HCT116 (cell line): Measurements from ENCODE around the gene HSPA12B. TPM values are rescaled to one million over a fixed set of nuclear protein-coding genes. Genes with fewer than 3 reads are reported as not detected.

Experiments
- ATAC-seq: fragments of 200-7000 bp; cut with Tn5 transposase; 2 replicates; pipeline ENCODE4 v1.9.1; 2020; ENCODE audit warnings: mild to moderate bottlenecking, moderate library complexity
- BruUV-seq: library from RNA; stranded (reverse); fragments of 400-500 nt; replicated peaks from 2 replicates; lab custom pipeline; 2021; lab: Mats Ljungman, UMichigan
- CTCF ChIA-PET: fragments of 300-600 bp; sonication (Branson Sonifier 250); formaldehyde crosslinking; loops from one replicate; lab custom pipeline; 2021; ENCODE audit warnings: antibody characterized with exemption; lab: Charles Lee
- POLR2A ChIA-PET: fragments of 300-600, 350-600 bp; sonication (Branson Sonifier 250); formaldehyde crosslinking; loops from one replicate; lab custom pipeline; 2021; ENCODE audit warnings: antibody characterized with exemption; lab: Charles Lee
- RAD21 ChIA-PET, 2 experiments: fragments of 300-600 bp; sonication (Branson Sonifier 250); formaldehyde crosslinking; loops; one replicate each; lab custom pipeline; 2023; ENCODE audit warnings: low total read pairs in 2 of 2; ENCODE audit not compliant: uncharacterized antibody in 2 of 2, unreplicated experiment in 2 of 2, low non-redundant PET in 1 of 2; lab: Charles Lee
- DNase-seq: peaks from one replicate; pipeline ENCODE4 v3.0.0-alpha.2; 2010; ENCODE audit warnings: low read depth, low spot score
- H2AFZ ChIP-seq: fragments of 200-600 bp; shearing (Covaris generic), sonication (generic); 2 replicates; pipeline ENCODE4 v1.6.1; 2017; ENCODE audit warnings: low read depth, mixed run types, mixed read lengths, antibody characterized with exemption, low read length; ENCODE audit not compliant: poor library complexity, severe bottlenecking
- H3K27ac ChIP-seq: 2 replicates; pipeline ENCODE4 v1.5.1; 2012; ENCODE audit warnings: low read depth, low read length
- H3K27me3 ChIP-seq: fragments of 200-600 bp; sonication (generic); 2 replicates; pipeline ENCODE4 v1.6.1; 2016; ENCODE audit warnings: mixed run types, low read length, mixed read lengths; ENCODE audit not compliant: insufficient read depth
- H3K36me3 ChIP-seq, 2 experiments: fragments of 200-500 bp in 1 of 2; fragments of 200-600 bp in 1 of 2; sonication (Bioruptor generic) in 1 of 2; sonication (generic) in 1 of 2; 2 replicates each; pipeline versions ENCODE4 v1.5.1 to v1.6.1; 2014 to 2016; ENCODE audit warnings: low read length in 2 of 2, inconsistent platforms in 1 of 2, mixed read lengths in 1 of 2, mixed run types in 1 of 2; ENCODE audit not compliant: insufficient read depth in 2 of 2, control insufficient read depth in 1 of 2
- H3K4me1 ChIP-seq, 2 experiments: fragments of 200-600 bp in 1 of 2; sonication (generic) in 1 of 2; 2 replicates each; pipeline versions ENCODE4 v1.5.1 to v1.6.1; 2012 to 2017; ENCODE audit warnings: low read length in 2 of 2, inconsistent platforms in 1 of 2, mild to moderate bottlenecking in 1 of 2, mixed read lengths in 1 of 2, mixed run types in 1 of 2, moderate library complexity in 1 of 2; ENCODE audit not compliant: insufficient read depth in 2 of 2, control insufficient read depth in 1 of 2
- H3K4me2 ChIP-seq: fragments of 200-600 bp; sonication (generic); 2 replicates; pipeline ENCODE4 v1.6.1; 2017; ENCODE audit warnings: mixed run types, low read length, mixed read lengths
- H3K4me3 ChIP-seq, 2 experiments: fragments of 200-600 bp in 1 of 2; sonication (generic) in 1 of 2; replicated peaks in 1 of 2; 2 replicates each; pipeline ENCODE4 v1.5.1; 2011 to 2016; ENCODE audit warnings: low read length in 2 of 2, control low read depth in 1 of 2, low read depth in 1 of 2, mild to moderate bottlenecking in 1 of 2, mixed read lengths in 1 of 2, mixed run types in 1 of 2
- H3K79me2 ChIP-seq: fragments of 200-600 bp; sonication (generic); 2 replicates; pipeline ENCODE4 v1.6.1; 2017; ENCODE audit warnings: mild to moderate bottlenecking, mixed run types, low read length, moderate library complexity, mixed read lengths; ENCODE audit not compliant: insufficient read depth
- H3K9ac ChIP-seq: fragments of 200-600 bp; sonication (generic); 2 replicates; pipeline ENCODE4 v1.6.1; 2016; ENCODE audit warnings: low read length, mixed read lengths
- H3K9me2 ChIP-seq: fragments of 200-600 bp; sonication (generic), shearing (Covaris generic); 2 replicates; pipeline ENCODE4 v1.6.1; 2017; ENCODE audit warnings: mixed run types, mild to moderate bottlenecking, moderate library complexity; ENCODE audit not compliant: insufficient read depth
- H3K9me3 ChIP-seq, 2 experiments: fragments of 200-500 bp in 1 of 2; fragments of 200-600 bp in 1 of 2; sonication (Bioruptor generic) in 1 of 2; sonication (generic) in 1 of 2; 2 replicates each; pipeline ENCODE4 v1.6.1; 2014 to 2017; ENCODE audit warnings: low read length in 2 of 2, mixed read lengths in 2 of 2, inconsistent platforms in 1 of 2, low read depth in 1 of 2, mild to moderate bottlenecking in 1 of 2, mixed run types in 1 of 2, moderate library complexity in 1 of 2; ENCODE audit not compliant: control insufficient read depth in 1 of 2, insufficient read depth in 1 of 2
- H4K20me1 ChIP-seq: fragments of 200-600 bp; sonication (generic), shearing (Covaris generic); 2 replicates; pipeline ENCODE4 v1.6.1; 2017; ENCODE audit warnings: mixed run types, mild to moderate bottlenecking, moderate library complexity; ENCODE audit not compliant: insufficient read depth
- EZH2phosphoT487 ChIP-seq: fragments of 200-600 bp; IDR thresholded peaks from 2 replicates; pipeline ENCODE4 v1.6.1; 2018; ENCODE audit warnings: antibody characterized with exemption, borderline replicate concordance
- POLR2AphosphoS5 ChIP-seq: IDR thresholded peaks from 2 replicates; pipeline ENCODE4 v1.6.1; 2011; ENCODE audit warnings: mild to moderate bottlenecking, low read depth, low read length, moderate library complexity
- SIN3A ChIP-seq: IDR thresholded peaks from 2 replicates; pipeline ENCODE4 v1.6.1; 2012; ENCODE audit warnings: low read depth
- ZFX ChIP-seq: fragments of 450-650 bp; IDR thresholded peaks from 2 replicates; pipeline ENCODE4 v1.6.1; 2017
- intact Hi-C: fragments of 100-400 bp; cut with micrococcal nuclease; formaldehyde crosslinking; loops from 2 replicates; pipeline ENCODE4 v1.10.0; 2022
- total RNA-seq: library from RNA; stranded (reverse); gene quantifications from one replicate; pipeline ENCODE4 v1.2.1, GENCODE V29; 2021; ENCODE audit not compliant: unreplicated experiment
- TF ChIP-seq, protein P1 (sequence below): IDR thresholded peaks from 2 replicates; pipeline ENCODE4 v1.6.1; 2012

HSPA12B gene
- total RNA-seq, 1 experiment from 2014 or later = not detected

DNA sequence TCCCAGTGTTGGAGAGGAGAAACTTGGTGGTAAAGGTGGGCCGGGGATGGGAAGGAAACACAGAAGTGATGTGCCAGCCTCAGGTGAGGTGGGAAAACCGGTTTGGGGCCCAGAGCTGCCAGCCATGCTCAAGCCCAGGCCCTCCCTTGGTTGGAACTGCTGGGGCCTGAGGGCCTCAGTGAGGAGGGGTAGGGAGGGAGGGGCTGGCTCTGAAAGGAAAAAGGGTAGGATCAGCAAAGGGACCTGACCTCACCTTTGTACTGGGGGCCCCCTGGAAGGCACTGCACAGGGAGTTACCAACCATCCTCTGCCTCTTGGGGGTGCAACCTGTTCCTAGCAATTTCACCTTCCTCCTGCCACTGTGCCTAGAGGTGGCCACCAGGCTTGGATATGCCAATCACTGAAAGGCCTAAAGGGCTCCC lies 50.6 kb downstream of the HSPA12B start:
- ChIA-PET RAD21 (no interaction called here), POLR2A (no interaction called here), CTCF (no interaction called here)
- Histone ChIP-seq H3K27ac (no peak overlapping the region), H3K9me3 (no peaks in the 10 kb centered on the region), H3K36me3 (peaks cover 0 to 8% of the 10 kb centered on the region in 2 experiments; a peak in 1 of 4 replicates), H3K4me1 (peaks cover 15 to 35% of the 10 kb centered on the region in 2 experiments; a peak in 3 of 4 replicates), H3K4me2 (no peak overlapping the region), H3K79me2 (peaks cover 27% of the 10 kb centered on the region), H3K9ac (no peak overlapping the region), H3K27me3 (no peaks in the 10 kb centered on the region), H4K20me1 (no peaks in the 10 kb centered on the region), H3K9me2 (no peaks in the 10 kb centered on the region), H3K4me3 (no peak overlapping the region), H2AFZ (no peak overlapping the region)
- no peak for TF ChIP-seq ZFX
- TF ChIP-seq POLR2AphosphoS5 = peak; percentile 17; the same call in 1 of the 2 replicates
- ATAC-seq = no peak
- intact Hi-C loops = no loop called here
- no peak for DNase-seq
- BruUV-seq = no TSS peak

DNA sequence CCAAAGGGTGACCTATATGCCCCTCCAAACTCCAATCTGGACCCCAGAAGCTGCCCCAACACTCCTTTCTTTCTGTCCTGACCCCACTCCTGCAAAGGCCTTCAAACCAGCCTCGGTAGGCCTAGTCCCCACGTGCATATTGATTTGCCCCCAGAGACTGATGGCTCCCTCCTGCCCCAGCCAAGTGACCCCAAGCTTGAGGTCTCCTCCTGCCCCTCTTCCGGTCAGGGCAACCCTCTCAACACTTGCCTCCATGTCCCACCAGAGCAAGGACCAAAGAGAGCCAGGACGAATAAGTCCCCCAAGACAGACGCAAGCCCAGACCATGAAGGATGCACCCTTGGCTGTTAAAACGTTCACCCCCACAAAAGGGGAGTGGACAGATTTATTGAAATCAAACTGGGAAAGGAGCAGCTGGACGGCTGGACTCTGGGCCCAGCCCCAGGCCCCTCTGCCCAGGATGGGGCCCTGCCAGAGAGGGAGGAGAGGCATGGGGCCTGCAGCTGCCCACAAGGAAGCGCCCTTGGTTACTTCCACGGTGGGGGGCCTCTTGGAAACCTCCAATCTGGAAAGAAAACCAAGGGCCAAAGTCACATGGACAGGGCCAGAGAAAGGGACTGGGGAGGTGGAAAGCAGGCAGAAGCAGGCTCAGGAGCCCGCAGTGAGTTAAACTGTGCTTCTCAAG lies 51.2 kb downstream of the HSPA12B start:
- POLR2A ChIA-PET = no interaction called here
- H3K9me3 ChIP-seq = no peaks in the 10 kb centered on the region
- no peaks in the 10 kb centered on the region for H4K20me1 ChIP-seq
- no peak overlapping the region for H3K27ac ChIP-seq
- peaks cover 0 to 8% of the 10 kb centered on the region in 2 experiments; a peak in 1 of 4 replicates for H3K36me3 ChIP-seq
- H3K9me2 ChIP-seq = no peaks in the 10 kb centered on the region
- no peak overlapping the region for H2AFZ ChIP-seq
- intact Hi-C loops = no loop called here
- no TSS peak for BruUV-seq
- H3K4me3 ChIP-seq = no peak overlapping the region
- peaks cover 21 to 41% of the 10 kb centered on the region in 2 experiments for H3K4me1 ChIP-seq
- no peak overlapping the region for H3K9ac ChIP-seq
- H3K4me2 ChIP-seq = no peak overlapping the region
- CTCF ChIA-PET = interaction anchor here (1.0 kb wide), 1 partner anchor 107 kb away, joined by 3 read pairs; no protein-coding TSS in a partner anchor
- H3K27me3 ChIP-seq = no peaks in the 10 kb centered on the region
- ATAC-seq (no peak), DNase-seq (no peak)
- RAD21 ChIA-PET = no interaction called here
- TF ChIP-seq POLR2AphosphoS5 (peak; percentile 2; the same call in 1 of the 2 replicates), SIN3A (no peak), EZH2phosphoT487 (no peak)
- TF ChIP-seq, protein P1, sequence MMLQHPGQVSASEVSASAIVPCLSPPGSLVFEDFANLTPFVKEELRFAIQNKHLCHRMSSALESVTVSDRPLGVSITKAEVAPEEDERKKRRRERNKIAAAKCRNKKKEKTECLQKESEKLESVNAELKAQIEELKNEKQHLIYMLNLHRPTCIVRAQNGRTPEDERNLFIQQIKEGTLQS = no peak
- peaks cover 27% of the 10 kb centered on the region for H3K79me2 ChIP-seq
